Keratinocyte (primary cell): ENCODE results near the gene ILKAP. TPM values are rescaled to one million over a fixed set of nuclear protein-coding genes. Genes with fewer than 3 reads are reported as not detected.

Experiments
- DNase-seq: peaks from one replicate; pipeline ENCODE4 v3.0.0-alpha.2; 2011; ENCODE audit warnings: low read depth, missing footprints, low spot score
- FAIRE-seq: peaks from 2 replicates; lab custom pipeline; 2011; peaks lifted over from hg19 to GRCh38; lab: Jason Lieb, UNC
- H2AFZ ChIP-seq: 2 replicates; pipeline ENCODE4 v1.6.0; 2012; ENCODE audit warnings: low read length, control low read depth, inconsistent platforms; ENCODE audit not compliant: control insufficient read depth
- H3K27ac ChIP-seq: 2 replicates; pipeline ENCODE4 v1.5.1; 2011; ENCODE audit warnings: low read length; ENCODE audit not compliant: control insufficient read depth, insufficient read depth
- H3K27me3 ChIP-seq: 3 replicates; pipeline ENCODE4 v1.6.0; 2011; ENCODE audit warnings: low read length; ENCODE audit not compliant: control insufficient read depth, insufficient read depth; ENCODE audit errors: extremely low read depth
- H3K36me3 ChIP-seq, 2 experiments: 2 replicates in 1 of 2; 3 replicates in 1 of 2; pipeline ENCODE4 v1.5.1; 2011; ENCODE audit warnings: low read length in 2 of 2, mild to moderate bottlenecking in 1 of 2; ENCODE audit not compliant: control insufficient read depth in 2 of 2, insufficient read depth in 2 of 2; ENCODE audit errors: extremely low read depth in 1 of 2
- H3K4me1 ChIP-seq: 3 replicates; pipeline ENCODE4 v1.5.1; 2011; ENCODE audit warnings: low read length; ENCODE audit not compliant: control insufficient read depth, insufficient read depth; ENCODE audit errors: extremely low read depth
- H3K4me2 ChIP-seq: 3 replicates; pipeline ENCODE4 v1.6.0; 2011; ENCODE audit warnings: low read depth, low read length; ENCODE audit not compliant: control insufficient read depth, insufficient read depth; ENCODE audit errors: extremely low read depth
- H3K4me3 ChIP-seq, 3 experiments: fragments of 200-600 bp in 1 of 3; sonication (generic) in 1 of 3; 2 replicates in 2 of 3; 3 replicates in 1 of 3; pipeline ENCODE4 v1.5.1; 2011 to 2016; ENCODE audit warnings: low read length in 3 of 3, mild to moderate bottlenecking in 3 of 3, control low read depth in 2 of 3, inconsistent platforms in 1 of 3, low read depth in 1 of 3, mixed read lengths in 1 of 3, mixed run types in 1 of 3, moderate library complexity in 1 of 3; ENCODE audit not compliant: control insufficient read depth in 2 of 3, insufficient read depth in 2 of 3; ENCODE audit errors: extremely low read depth in 1 of 3
- H3K79me2 ChIP-seq: 2 replicates; pipeline ENCODE4 v1.6.0; 2012; ENCODE audit warnings: low read length; ENCODE audit not compliant: control insufficient read depth, insufficient read depth
- H3K9ac ChIP-seq: 3 replicates; pipeline ENCODE4 v1.6.0; 2011; ENCODE audit warnings: low read length; ENCODE audit not compliant: control insufficient read depth, insufficient read depth; ENCODE audit errors: extremely low read depth
- H3K9me1 ChIP-seq: 3 replicates; pipeline ENCODE4 v1.6.0; 2011; ENCODE audit warnings: low read length; ENCODE audit not compliant: control insufficient read depth, insufficient read depth; ENCODE audit errors: extremely low read depth
- H3K9me3 ChIP-seq: 2 replicates; pipeline ENCODE4 v1.5.1; 2012; ENCODE audit warnings: low read depth, low read length; ENCODE audit not compliant: control insufficient read depth
- H4K20me1 ChIP-seq: 3 replicates; pipeline ENCODE4 v1.6.0; 2011; ENCODE audit warnings: low read length; ENCODE audit not compliant: control insufficient read depth, insufficient read depth; ENCODE audit errors: extremely low read depth
- EZH2 ChIP-seq: IDR thresholded peaks from one replicate; pipeline ENCODE4 v1.6.1; 2012; ENCODE audit warnings: inconsistent platforms, mild to moderate bottlenecking, low read length, moderate library complexity
- dilution Hi-C: fragments of 300-500 bp; cut with MboI; formaldehyde crosslinking; loops from one replicate; pipeline ENCODE4 v1.7.0; 2020; ENCODE audit warnings: low sequenced_read_pairs; ENCODE audit not compliant: extremely low pct_ligation_motif_present
- polyA plus RNA-seq, 5 experiments: library from polyadenylated mRNA; depleted of rRNA in 3 of 5; stranded (reverse) in 3 of 5; stranded (forward) in 1 of 5; unstranded in 1 of 5; fragments of >200 nt; gene quantifications; 1 replicate in 1 of 5; 2 replicates in 3 of 5; 3 replicates in 1 of 5; pipeline versions ENCODE4 v1.2.1 to v1.2.3, GENCODE V29; 2011 to 2012; ENCODE audit warnings: missing spikeins in 2 of 5, low read depth in 1 of 5, low replicate concordance in 1 of 5
- TF ChIP-seq, protein P1 (sequence below), 3 experiments: IDR thresholded peaks in 1 of 3; conservative IDR thresholded peaks in 1 of 3; optimal IDR thresholded peaks in 1 of 3; 2 replicates in 2 of 3; 3 replicates in 1 of 3; pipeline versions ENCODE3 to v1.5.1; 2011; ENCODE audit warnings: low read length in 3 of 3, mild to moderate bottlenecking in 3 of 3, moderate library complexity in 2 of 3, control low read depth in 1 of 3, inconsistent platforms in 1 of 3; ENCODE audit not compliant: insufficient read depth in 2 of 3; ENCODE audit errors: extremely low read depth in 1 of 3

Gene ILKAP
- polyA plus RNA-seq, 1 donor (not counting 4 experiments of a cell fraction or from before 2014, with no cell fraction given), result 39.1 TPM

GRCh38 chr2:238238766-238239542 lies 35.5 kb upstream of the ILKAP start:
- peaks cover 47% of the 10 kb centered on the region for H3K27me3 ChIP-seq
- no peaks in the 10 kb centered on the region for H3K9me3 ChIP-seq
- FAIRE-seq, result no peak

GRCh38 chr2:238238311-238238765 lies 34.8 kb upstream of the ILKAP start:
- H3K4me1 ChIP-seq, result no peaks in the 10 kb centered on the region
- no peaks in the 10 kb centered on the region for H3K9me3 ChIP-seq
- TF ChIP-seq EZH2, result no peak
- TF ChIP-seq, protein P1, sequence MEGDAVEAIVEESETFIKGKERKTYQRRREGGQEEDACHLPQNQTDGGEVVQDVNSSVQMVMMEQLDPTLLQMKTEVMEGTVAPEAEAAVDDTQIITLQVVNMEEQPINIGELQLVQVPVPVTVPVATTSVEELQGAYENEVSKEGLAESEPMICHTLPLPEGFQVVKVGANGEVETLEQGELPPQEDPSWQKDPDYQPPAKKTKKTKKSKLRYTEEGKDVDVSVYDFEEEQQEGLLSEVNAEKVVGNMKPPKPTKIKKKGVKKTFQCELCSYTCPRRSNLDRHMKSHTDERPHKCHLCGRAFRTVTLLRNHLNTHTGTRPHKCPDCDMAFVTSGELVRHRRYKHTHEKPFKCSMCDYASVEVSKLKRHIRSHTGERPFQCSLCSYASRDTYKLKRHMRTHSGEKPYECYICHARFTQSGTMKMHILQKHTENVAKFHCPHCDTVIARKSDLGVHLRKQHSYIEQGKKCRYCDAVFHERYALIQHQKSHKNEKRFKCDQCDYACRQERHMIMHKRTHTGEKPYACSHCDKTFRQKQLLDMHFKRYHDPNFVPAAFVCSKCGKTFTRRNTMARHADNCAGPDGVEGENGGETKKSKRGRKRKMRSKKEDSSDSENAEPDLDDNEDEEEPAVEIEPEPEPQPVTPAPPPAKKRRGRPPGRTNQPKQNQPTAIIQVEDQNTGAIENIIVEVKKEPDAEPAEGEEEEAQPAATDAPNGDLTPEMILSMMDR (optimal IDR thresholded peaks at IDR 0.05 in 1 of 3, IDR thresholded peaks at IDR 0.05 in 1 of 3, conservative IDR thresholded peaks at IDR 0.05 in 1 of 3; ENCODE audit: extremely low read depth in 1 of 3, insufficient read depth in 2 of 3, low read length in 3 of 3), result no peak
- FAIRE-seq (no peak), DNase-seq (no peak)
- no peaks in the 10 kb centered on the region for H3K36me3 ChIP-seq
- H3K79me2 ChIP-seq, result no peaks in the 10 kb centered on the region
- H3K27ac ChIP-seq, result no peak overlapping the region
- H2AFZ ChIP-seq, result no peak overlapping the region
- peaks cover 47% of the 10 kb centered on the region for H3K27me3 ChIP-seq
- dilution Hi-C loops, result no loop called here
- H3K9me1 ChIP-seq, result no peaks in the 10 kb centered on the region
- no peak overlapping the region for H3K9ac ChIP-seq
- no peaks in the 10 kb centered on the region for H4K20me1 ChIP-seq
- H3K4me3 ChIP-seq, result no peak overlapping the region
- no peak overlapping the region for H3K4me2 ChIP-seq

More at GRCh38 chr2:238238766-238239542, 35.5 kb upstream of the ILKAP start:
- Histone ChIP-seq H3K79me2 (no peaks in the 10 kb centered on the region), H3K9ac (no peak overlapping the region), H3K36me3 (no peaks in the 10 kb centered on the region), H3K4me3 (no peak overlapping the region), H3K4me1 (no peaks in the 10 kb centered on the region), H3K4me2 (peak overlapping the region; percentile 71), H4K20me1 (no peaks in the 10 kb centered on the region), H3K9me1 (no peaks in the 10 kb centered on the region), H2AFZ (no peak overlapping the region), H3K27ac (no peak overlapping the region)
- dilution Hi-C loops, result no loop called here
- DNase-seq, result no peak
- TF ChIP-seq, protein P1 (optimal IDR thresholded peaks at IDR 0.05 in 1 of 3, IDR thresholded peaks at IDR 0.05 in 1 of 3, conservative IDR thresholded peaks at IDR 0.05 in 1 of 3; ENCODE audit: extremely low read depth in 1 of 3, insufficient read depth in 2 of 3, low read length in 3 of 3), result no peak
- TF ChIP-seq EZH2, result peak; percentile 21
